ENCODE measurements around the gene SNRPN.
"Not testable (repeated sequence)": the region's sequence is repeated elsewhere in the genome, so short reads cannot be mapped to it uniquely, and the experiment has no call there.

DNA sequence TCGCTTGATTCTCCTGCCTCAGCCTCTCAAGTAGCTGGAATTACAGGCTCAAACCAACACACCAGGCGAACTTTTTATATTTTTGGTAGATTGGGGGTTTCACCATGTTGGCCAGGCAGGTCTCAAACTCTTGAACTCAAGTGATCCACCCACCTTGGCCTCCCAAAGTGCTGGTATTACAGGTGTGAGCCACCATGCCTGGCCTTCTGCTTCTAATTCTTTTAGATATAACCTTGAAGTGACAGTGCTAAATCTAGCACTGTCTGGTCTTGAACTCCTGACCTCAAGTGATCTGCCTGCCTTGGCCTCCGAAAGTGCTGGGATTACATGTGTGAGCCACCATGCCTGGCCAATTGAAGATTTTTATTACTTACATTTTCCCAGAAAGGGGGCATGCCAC, 16.6 kb upstream of the SNRPN start:
- not testable (repeated sequence) for TF ChIP-seq EP300, POLR2AphosphoS5, POLR2A (IDR thresholded peaks at IDR 0.05)
- TF ChIP-seq, protein P1, sequence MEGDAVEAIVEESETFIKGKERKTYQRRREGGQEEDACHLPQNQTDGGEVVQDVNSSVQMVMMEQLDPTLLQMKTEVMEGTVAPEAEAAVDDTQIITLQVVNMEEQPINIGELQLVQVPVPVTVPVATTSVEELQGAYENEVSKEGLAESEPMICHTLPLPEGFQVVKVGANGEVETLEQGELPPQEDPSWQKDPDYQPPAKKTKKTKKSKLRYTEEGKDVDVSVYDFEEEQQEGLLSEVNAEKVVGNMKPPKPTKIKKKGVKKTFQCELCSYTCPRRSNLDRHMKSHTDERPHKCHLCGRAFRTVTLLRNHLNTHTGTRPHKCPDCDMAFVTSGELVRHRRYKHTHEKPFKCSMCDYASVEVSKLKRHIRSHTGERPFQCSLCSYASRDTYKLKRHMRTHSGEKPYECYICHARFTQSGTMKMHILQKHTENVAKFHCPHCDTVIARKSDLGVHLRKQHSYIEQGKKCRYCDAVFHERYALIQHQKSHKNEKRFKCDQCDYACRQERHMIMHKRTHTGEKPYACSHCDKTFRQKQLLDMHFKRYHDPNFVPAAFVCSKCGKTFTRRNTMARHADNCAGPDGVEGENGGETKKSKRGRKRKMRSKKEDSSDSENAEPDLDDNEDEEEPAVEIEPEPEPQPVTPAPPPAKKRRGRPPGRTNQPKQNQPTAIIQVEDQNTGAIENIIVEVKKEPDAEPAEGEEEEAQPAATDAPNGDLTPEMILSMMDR (IDR thresholded peaks at IDR 0.05): not testable (repeated sequence)

Measured in sigmoid colon (tissue), 4 donors.